Measurements from ENCODE around the gene PIGU. TPM values are rescaled to one million over a fixed set of nuclear protein-coding genes. Genes with fewer than 3 reads are reported as not detected.
"Not testable (repeated sequence)": the region's sequence is repeated elsewhere in the genome, so short reads cannot be mapped to it uniquely, and the experiment has no call there.

Gene PIGU
- total RNA-seq, 1 donor from 2014 or later, result 20.7 TPM

DNA sequence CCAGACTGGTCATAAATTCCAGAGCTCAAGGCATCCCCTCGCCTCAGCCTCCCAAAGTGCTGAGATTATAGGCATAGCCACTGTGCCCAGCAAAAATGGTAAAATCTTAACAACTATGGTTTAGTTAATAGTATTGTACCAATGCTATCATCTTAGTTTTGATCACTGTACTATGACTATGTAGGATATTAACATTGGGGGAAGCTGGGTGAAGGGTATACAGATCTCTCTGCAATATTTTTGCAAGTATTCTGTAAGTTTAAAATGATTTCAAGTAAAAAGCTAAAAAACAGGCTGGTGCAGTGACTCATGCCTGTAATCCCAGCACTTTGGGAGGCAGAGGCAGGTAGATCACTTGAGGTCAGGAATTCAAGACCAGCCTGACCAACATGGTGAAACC is 7.8 kb downstream of the PIGU start:
- TF ChIP-seq, protein P1, sequence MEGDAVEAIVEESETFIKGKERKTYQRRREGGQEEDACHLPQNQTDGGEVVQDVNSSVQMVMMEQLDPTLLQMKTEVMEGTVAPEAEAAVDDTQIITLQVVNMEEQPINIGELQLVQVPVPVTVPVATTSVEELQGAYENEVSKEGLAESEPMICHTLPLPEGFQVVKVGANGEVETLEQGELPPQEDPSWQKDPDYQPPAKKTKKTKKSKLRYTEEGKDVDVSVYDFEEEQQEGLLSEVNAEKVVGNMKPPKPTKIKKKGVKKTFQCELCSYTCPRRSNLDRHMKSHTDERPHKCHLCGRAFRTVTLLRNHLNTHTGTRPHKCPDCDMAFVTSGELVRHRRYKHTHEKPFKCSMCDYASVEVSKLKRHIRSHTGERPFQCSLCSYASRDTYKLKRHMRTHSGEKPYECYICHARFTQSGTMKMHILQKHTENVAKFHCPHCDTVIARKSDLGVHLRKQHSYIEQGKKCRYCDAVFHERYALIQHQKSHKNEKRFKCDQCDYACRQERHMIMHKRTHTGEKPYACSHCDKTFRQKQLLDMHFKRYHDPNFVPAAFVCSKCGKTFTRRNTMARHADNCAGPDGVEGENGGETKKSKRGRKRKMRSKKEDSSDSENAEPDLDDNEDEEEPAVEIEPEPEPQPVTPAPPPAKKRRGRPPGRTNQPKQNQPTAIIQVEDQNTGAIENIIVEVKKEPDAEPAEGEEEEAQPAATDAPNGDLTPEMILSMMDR (IDR thresholded peaks at IDR 0.05; ENCODE audit: insufficient read depth, low read length, poor library complexity, severe bottlenecking), result no peak
- Histone ChIP-seq H3K36me3 (ENCODE audit: control insufficient read depth, insufficient read depth, low read length) (no peaks in the 10 kb centered on the region), H3K4me3 (ENCODE audit: low read depth, low read length) (no peak overlapping the region), H3K27me3 (ENCODE audit: control insufficient read depth, insufficient read depth, low read length) (no peaks in the 10 kb centered on the region)
- DNase-seq (ENCODE audit: low read depth), result no peak

GRCh38 chr20:34664751-34665150 is 12.1 kb downstream of the PIGU start:
- DNase-seq (ENCODE audit: low read depth), result not testable (repeated sequence)

DNA sequence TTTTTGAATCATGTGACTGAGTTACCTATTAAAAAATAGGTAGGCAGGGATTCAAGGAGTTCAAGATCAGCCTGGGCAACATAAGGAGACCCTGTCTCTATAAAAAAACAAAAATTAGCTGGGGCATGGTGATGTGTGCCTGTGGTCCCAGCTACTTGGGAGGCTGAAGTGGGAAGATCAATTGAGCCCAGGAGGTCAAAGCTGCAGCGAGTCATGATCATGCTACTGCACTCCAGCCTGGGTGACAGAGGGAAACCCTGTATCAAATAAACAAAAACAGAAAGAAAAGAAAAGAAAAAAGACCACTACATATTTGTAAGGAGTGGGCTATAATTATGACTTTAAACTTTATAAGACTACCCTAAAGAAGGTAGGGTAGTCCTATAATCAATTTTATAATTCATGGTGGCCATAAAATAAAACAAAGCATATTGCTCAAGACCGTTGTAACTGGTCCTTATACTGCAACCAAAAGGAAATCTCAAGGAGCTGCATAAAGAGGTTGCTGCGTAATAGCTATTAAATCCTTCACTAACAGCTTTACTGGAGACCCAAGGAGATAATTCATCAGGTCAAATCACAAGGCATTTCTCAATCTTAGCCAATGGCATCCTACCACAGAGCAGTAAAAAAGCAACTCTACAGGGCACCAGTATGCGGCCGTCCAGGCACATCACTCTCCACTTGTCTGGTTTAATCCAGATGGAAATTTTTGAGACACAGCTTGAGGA is 13.5 kb downstream of the PIGU start:
- TF ChIP-seq, protein P1 (IDR thresholded peaks at IDR 0.05; ENCODE audit: insufficient read depth, low read length, poor library complexity, severe bottlenecking), result no peak
- no peaks in the 10 kb centered on the region for H3K36me3 ChIP-seq (ENCODE audit: control insufficient read depth, insufficient read depth, low read length)
- DNase-seq (ENCODE audit: low read depth), result no peak
- H3K4me3 ChIP-seq (ENCODE audit: low read depth, low read length), result no peak overlapping the region
- H3K27me3 ChIP-seq (ENCODE audit: control insufficient read depth, insufficient read depth, low read length), result no peaks in the 10 kb centered on the region

More at GRCh38 chr20:34664751-34665150, 12.1 kb downstream of the PIGU start:
- not testable (repeated sequence) for H3K4me3 ChIP-seq (ENCODE audit: low read depth, low read length); H3K27me3 ChIP-seq (ENCODE audit: control insufficient read depth, insufficient read depth, low read length); H3K36me3 ChIP-seq (ENCODE audit: control insufficient read depth, insufficient read depth, low read length)

DNA sequence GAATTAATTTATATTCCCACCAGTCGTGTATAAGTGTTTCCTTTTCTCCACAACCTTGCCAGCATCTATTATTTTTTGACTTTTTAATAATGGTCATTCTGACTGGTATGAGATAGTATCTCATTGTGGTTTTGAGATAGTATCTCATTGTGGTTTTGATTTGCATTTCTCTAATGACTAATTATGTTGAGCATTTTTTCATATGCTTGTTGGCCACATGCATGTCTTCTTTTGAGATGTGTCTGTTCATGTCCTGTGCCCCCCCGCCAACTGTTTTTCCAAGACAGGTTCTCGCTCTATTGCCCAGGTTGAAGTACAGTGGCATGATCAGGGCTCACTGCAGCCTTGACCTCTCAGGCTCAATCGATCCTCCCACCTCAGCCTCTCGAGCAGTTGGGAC is 15.1 kb downstream of the PIGU start:
- not testable (repeated sequence) for H3K27me3 ChIP-seq (ENCODE audit: control insufficient read depth, insufficient read depth, low read length); H3K4me3 ChIP-seq (ENCODE audit: low read depth, low read length); H3K36me3 ChIP-seq (ENCODE audit: control insufficient read depth, insufficient read depth, low read length); DNase-seq (ENCODE audit: low read depth)

DNA sequence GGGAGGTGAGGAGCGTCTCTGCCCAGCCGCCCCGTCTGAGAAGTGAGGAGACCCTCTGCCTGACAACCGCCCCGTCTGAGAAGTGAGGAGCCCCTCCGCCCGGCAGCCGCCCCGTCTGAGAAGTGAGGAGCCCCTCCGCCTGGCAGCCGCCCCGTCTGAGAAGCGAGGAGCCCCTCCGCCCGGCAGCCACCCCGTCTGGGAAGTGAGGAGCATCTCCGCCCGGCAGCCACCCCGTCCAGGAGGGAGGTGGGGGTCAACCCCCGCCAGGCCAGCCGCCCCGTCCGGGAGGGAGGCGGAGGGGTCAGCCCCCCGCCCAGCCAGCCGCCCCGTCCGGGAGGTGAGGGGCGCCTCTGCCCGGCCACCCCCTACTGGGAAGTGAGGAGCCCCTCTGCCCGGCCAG is 18.2 kb downstream of the PIGU start:
- DNase-seq (ENCODE audit: low read depth); H3K27me3 ChIP-seq (ENCODE audit: control insufficient read depth, insufficient read depth, low read length); H3K4me3 ChIP-seq (ENCODE audit: low read depth, low read length); H3K36me3 ChIP-seq (ENCODE audit: control insufficient read depth, insufficient read depth, low read length): not testable (repeated sequence)

GRCh38 chr20:34654207-34654744 is 22.6 kb downstream of the PIGU start:
- Histone ChIP-seq H3K4me3 (ENCODE audit: low read depth, low read length) (no peak overlapping the region), H3K27me3 (ENCODE audit: control insufficient read depth, insufficient read depth, low read length) (no peaks in the 10 kb centered on the region), H3K36me3 (ENCODE audit: control insufficient read depth, insufficient read depth, low read length) (no peaks in the 10 kb centered on the region)
- no peak for DNase-seq (ENCODE audit: low read depth)
- TF ChIP-seq, protein P1 (IDR thresholded peaks at IDR 0.05; ENCODE audit: insufficient read depth, low read length, poor library complexity, severe bottlenecking), result no peak

GRCh38 chr20:34651200-34651599 is 25.7 kb downstream of the PIGU start:
- Histone ChIP-seq H3K36me3 (ENCODE audit: control insufficient read depth, insufficient read depth, low read length) (no peaks in the 10 kb centered on the region), H3K4me3 (ENCODE audit: low read depth, low read length) (no peak overlapping the region), H3K27me3 (ENCODE audit: control insufficient read depth, insufficient read depth, low read length) (no peaks in the 10 kb centered on the region)
- no peak for DNase-seq (ENCODE audit: low read depth)
- TF ChIP-seq, protein P1 (IDR thresholded peaks at IDR 0.05; ENCODE audit: insufficient read depth, low read length, poor library complexity, severe bottlenecking), result no peak

Data from kidney epithelial cell (primary cell).